ENCODE measurements around the gene PPIF. TPM values are rescaled to one million over a fixed set of nuclear protein-coding genes. Genes with fewer than 3 reads are reported as not detected.

The PPIF gene
- total and polyA plus RNA-seq, 2 donors (not counting 3 experiments of a cell fraction or from before 2014, with no cell fraction given): 50.7 to 51.2 TPM

DNA sequence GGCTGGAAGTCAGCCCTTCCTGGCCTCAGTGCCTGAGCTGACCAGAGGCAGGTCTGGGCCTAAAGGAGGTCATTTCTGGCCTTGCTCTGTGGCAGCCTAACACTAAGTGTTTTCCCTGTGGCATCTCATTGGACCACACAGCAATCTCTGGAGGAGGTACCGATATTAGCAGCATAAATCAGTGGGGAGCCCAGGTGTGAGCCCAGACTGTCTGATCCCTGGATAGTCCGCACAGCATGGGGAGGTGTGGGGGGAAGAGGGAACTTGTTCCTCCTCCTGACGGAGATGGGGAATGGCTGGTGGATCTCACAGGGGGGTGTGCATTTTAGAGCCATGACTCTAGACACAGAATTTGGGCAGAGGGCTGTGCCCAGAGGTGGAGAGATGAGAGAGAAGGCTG is 11.0 kb upstream of the PPIF start:
- Histone ChIP-seq H3K27ac (ENCODE audit: insufficient read depth, low read depth, low read length) (no peak overlapping the region), H3K4me1 (ENCODE audit: control insufficient read depth, extremely low read depth, insufficient read depth, low read length) (no peaks in the 10 kb centered on the region), H3K9me1 (replicated peaks; ENCODE audit: control insufficient read depth, extremely low read depth, insufficient read depth, low read length) (no peaks in the 10 kb centered on the region), H3K9me3 (replicated peaks; ENCODE audit: control insufficient read depth, insufficient read depth, low read length) (no peaks in the 10 kb centered on the region), H4K20me1 (replicated peaks; ENCODE audit: control insufficient read depth, extremely low read depth, insufficient read depth, low read length) (no peaks in the 10 kb centered on the region), H3K4me2 (ENCODE audit: insufficient read depth, low read length) (no peak overlapping the region), H3K79me2 (ENCODE audit: control insufficient read depth, insufficient read depth, low read length) (no peaks in the 10 kb centered on the region), H2AFZ (ENCODE audit: low read depth, low read length) (no peak overlapping the region), H3K9ac (replicated peaks; ENCODE audit: extremely low read depth, insufficient read depth, low read length) (no peak overlapping the region), H3K4me3 (replicated peaks in 1 of 3; ENCODE audit: insufficient read depth in 1 of 3, low read depth in 1 of 3, low read length in 3 of 3) (no peak overlapping the region), H3K27me3 (ENCODE audit: control insufficient read depth in 2 of 2, insufficient read depth in 2 of 2, low read length in 2 of 2) (no peaks in the 10 kb centered on the region), H3K36me3 (ENCODE audit: control insufficient read depth in 2 of 2, extremely low read depth in 1 of 2, insufficient read depth in 2 of 2, low read length in 2 of 2) (no peaks in the 10 kb centered on the region)
- FAIRE-seq (no peak), DNase-seq (ENCODE audit: low read depth, low spot score) (no peak)
- ChIA-PET POLR2A (no interaction called here), CTCF (interaction anchor here (1.2 kb wide), 1 partner anchor 22 kb away, joined by 4 read pairs; no protein-coding TSS in a partner anchor)
- intact Hi-C loops (cut with micrococcal nuclease): no loop called here
- TF ChIP-seq POLR2AphosphoS5 (IDR thresholded peaks at IDR 0.05; ENCODE audit: insufficient read depth, low read depth, low read length): no peak
- no peak for TF ChIP-seq GATA2 (IDR thresholded peaks at IDR 0.05; ENCODE audit: insufficient read depth, insufficient read length, low read depth, low read length)
- TF ChIP-seq, protein P1, sequence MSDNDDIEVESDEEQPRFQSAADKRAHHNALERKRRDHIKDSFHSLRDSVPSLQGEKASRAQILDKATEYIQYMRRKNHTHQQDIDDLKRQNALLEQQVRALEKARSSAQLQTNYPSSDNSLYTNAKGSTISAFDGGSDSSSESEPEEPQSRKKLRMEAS (IDR thresholded peaks at IDR 0.05; ENCODE audit: insufficient read depth, insufficient read length): no peak
- no peak for TF ChIP-seq POLR2A (IDR thresholded peaks at IDR 0.05; ENCODE audit: low read depth, low read length)
- no peak for TF ChIP-seq JUN (IDR thresholded peaks at IDR 0.05; ENCODE audit: borderline replicate concordance, insufficient read depth, insufficient read length, low read depth)
- no peak for TF ChIP-seq MYC (IDR thresholded peaks at IDR 0.05; ENCODE audit: low read depth, low read length)
- TF ChIP-seq, protein P2, sequence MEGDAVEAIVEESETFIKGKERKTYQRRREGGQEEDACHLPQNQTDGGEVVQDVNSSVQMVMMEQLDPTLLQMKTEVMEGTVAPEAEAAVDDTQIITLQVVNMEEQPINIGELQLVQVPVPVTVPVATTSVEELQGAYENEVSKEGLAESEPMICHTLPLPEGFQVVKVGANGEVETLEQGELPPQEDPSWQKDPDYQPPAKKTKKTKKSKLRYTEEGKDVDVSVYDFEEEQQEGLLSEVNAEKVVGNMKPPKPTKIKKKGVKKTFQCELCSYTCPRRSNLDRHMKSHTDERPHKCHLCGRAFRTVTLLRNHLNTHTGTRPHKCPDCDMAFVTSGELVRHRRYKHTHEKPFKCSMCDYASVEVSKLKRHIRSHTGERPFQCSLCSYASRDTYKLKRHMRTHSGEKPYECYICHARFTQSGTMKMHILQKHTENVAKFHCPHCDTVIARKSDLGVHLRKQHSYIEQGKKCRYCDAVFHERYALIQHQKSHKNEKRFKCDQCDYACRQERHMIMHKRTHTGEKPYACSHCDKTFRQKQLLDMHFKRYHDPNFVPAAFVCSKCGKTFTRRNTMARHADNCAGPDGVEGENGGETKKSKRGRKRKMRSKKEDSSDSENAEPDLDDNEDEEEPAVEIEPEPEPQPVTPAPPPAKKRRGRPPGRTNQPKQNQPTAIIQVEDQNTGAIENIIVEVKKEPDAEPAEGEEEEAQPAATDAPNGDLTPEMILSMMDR (IDR thresholded peaks at IDR 0.05; ENCODE audit: extremely low read depth in 1 of 2, insufficient read depth in 1 of 2, low read depth in 1 of 2, low read length in 2 of 2): no peak
- TF ChIP-seq FOS (IDR thresholded peaks at IDR 0.05; ENCODE audit: borderline replicate concordance, insufficient read depth, low read length): no peak
- TF ChIP-seq EZH2 (IDR thresholded peaks at IDR 0.05; ENCODE audit: borderline replicate concordance, low read depth, low read length, severe bottlenecking): no peak
- dilution Hi-C loops (cut with MboI; ENCODE audit: extremely low pct_ligation_motif_present, low sequenced_read_pairs): no loop called here
- BruUV-seq (replicated peaks): no TSS peak
